GM20000 (cell line): Measurements from ENCODE around the gene DNMT3B.

Experiments
- DNase-seq: peaks from one replicate; pipeline ENCODE4 v3.0.0; 2012; ENCODE audit warnings: low spot score
- TF ChIP-seq, protein P1 (sequence below): IDR thresholded peaks from 2 replicates; pipeline ENCODE4 v1.5.1; 2012; ENCODE audit warnings: mild to moderate bottlenecking, control low read depth; ENCODE audit errors: extremely low read depth, missing control alignments

Gene DNMT3B

GRCh38 chr20:32823078-32823477 lies 60.9 kb downstream of the DNMT3B start:
- TF ChIP-seq, protein P1, sequence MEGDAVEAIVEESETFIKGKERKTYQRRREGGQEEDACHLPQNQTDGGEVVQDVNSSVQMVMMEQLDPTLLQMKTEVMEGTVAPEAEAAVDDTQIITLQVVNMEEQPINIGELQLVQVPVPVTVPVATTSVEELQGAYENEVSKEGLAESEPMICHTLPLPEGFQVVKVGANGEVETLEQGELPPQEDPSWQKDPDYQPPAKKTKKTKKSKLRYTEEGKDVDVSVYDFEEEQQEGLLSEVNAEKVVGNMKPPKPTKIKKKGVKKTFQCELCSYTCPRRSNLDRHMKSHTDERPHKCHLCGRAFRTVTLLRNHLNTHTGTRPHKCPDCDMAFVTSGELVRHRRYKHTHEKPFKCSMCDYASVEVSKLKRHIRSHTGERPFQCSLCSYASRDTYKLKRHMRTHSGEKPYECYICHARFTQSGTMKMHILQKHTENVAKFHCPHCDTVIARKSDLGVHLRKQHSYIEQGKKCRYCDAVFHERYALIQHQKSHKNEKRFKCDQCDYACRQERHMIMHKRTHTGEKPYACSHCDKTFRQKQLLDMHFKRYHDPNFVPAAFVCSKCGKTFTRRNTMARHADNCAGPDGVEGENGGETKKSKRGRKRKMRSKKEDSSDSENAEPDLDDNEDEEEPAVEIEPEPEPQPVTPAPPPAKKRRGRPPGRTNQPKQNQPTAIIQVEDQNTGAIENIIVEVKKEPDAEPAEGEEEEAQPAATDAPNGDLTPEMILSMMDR: no peak
- DNase-seq: no peak

- DNase-seq: no peak
- TF ChIP-seq, protein P1: no peak
Measured at GRCh38 chr20:32823737-32824588, 61.8 kb downstream of the DNMT3B start.

GRCh38 chr20:32828029-32828680 lies 66.0 kb downstream of the DNMT3B start:
- DNase-seq: no peak
- TF ChIP-seq, protein P1: no peak

GRCh38 chr20:32829311-32830005 lies 67.3 kb downstream of the DNMT3B start:
- no peak for DNase-seq
- TF ChIP-seq, protein P1: no peak

- no peak for DNase-seq
- TF ChIP-seq, protein P1: no peak
Measured at GRCh38 chr20:32830437-32830836, 68.3 kb downstream of the DNMT3B start.

DNA sequence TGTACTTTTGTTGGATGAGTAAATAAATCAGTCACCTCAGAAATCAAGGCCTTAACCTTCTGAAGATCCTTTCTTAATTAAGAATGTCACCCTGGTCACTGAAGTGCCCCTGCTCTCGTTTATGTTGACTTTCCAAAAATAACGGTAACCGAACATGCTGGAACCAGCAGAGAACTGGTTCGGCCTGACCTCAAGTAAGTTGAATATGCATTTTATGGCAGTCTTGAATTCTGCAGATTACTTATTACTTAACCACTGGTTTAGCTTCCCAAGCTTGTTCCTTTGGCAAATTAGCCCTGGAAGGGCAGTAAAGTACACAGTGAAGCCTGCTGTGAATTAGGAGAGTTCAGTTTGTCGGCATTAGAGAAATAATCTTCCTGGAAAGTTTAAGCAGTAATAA lies 69.8 kb downstream of the DNMT3B start:
- TF ChIP-seq, protein P1: no peak
- DNase-seq: no peak

DNA sequence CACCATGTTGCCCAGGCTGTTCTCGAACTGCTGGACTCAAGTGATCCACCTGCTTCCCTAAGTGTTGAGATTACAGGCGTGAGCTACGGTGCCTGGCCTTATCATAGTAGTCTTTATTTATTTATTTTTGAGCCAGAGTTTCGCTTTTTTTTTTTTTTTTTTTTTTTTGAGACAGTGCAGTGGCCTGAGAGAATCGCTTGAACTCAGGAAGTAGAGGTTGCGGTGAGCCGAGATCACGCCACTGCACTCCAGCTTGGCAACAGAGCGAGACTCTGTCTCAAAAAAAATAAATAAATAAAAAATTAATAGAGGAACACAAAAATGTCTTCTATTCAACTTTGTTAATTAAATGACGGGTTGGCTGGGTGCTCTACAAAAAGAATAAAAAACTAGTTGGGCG lies 70.5 kb downstream of the DNMT3B start:
- DNase-seq: no peak
- TF ChIP-seq, protein P1: no peak
